ENCODE data around the gene AK8. TPM values are rescaled to one million over a fixed set of nuclear protein-coding genes. Genes with fewer than 3 reads are reported as not detected.

The AK8 gene
- total RNA-seq, 1 experiment from 2014 or later: 0.88 TPM

DNA sequence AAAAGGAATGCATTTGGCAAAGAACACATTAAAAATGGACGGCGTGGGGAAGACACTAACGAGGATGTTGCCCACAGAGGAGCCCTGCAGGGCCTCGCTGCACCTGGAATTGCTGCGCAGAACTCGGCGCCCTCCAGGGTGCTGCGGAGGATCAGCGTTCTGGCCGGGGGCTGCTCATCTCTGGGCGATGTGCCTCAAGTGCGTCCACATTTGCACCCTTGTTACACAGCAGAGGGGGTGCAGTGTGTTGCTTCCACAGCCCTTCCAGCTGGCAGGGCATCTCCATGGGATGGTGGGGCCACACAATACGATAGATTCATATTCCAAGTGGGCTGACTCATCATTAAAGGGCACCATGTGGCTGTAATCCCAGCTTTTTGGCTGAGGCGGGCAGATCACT, 63.1 kb downstream of the AK8 start:
- H3K9me3 Mint-ChIP-seq (ENCODE audit: unreplicated experiment): peaks cover 9% of the 10 kb centered on the region
- TF ChIP-seq, protein P1, sequence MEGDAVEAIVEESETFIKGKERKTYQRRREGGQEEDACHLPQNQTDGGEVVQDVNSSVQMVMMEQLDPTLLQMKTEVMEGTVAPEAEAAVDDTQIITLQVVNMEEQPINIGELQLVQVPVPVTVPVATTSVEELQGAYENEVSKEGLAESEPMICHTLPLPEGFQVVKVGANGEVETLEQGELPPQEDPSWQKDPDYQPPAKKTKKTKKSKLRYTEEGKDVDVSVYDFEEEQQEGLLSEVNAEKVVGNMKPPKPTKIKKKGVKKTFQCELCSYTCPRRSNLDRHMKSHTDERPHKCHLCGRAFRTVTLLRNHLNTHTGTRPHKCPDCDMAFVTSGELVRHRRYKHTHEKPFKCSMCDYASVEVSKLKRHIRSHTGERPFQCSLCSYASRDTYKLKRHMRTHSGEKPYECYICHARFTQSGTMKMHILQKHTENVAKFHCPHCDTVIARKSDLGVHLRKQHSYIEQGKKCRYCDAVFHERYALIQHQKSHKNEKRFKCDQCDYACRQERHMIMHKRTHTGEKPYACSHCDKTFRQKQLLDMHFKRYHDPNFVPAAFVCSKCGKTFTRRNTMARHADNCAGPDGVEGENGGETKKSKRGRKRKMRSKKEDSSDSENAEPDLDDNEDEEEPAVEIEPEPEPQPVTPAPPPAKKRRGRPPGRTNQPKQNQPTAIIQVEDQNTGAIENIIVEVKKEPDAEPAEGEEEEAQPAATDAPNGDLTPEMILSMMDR (IDR thresholded peaks at IDR 0.05; ENCODE audit: insufficient read depth in 1 of 2, low read depth in 1 of 2, low read length in 1 of 2, severe bottlenecking in 1 of 2, unreplicated experiment in 1 of 2): no peak
- intact Hi-C loops (cut with micrococcal nuclease; ENCODE audit: unreplicated experiment): no loop called here
- Histone ChIP-seq H3K27me3 (replicated peaks; ENCODE audit: control insufficient read depth, insufficient read depth, low read length) (no peaks in the 10 kb centered on the region; the same call in 1 of the 2 replicates), H3K36me3 (ENCODE audit: control insufficient read depth, insufficient read depth, low read length) (no peaks in the 10 kb centered on the region), H3K9me3 (no peaks in the 10 kb centered on the region), H3K4me1 (no peaks in the 10 kb centered on the region), H3K4me3 (ENCODE audit: low read depth, low read length) (no peak overlapping the region)
- ChIA-PET CTCF (no interaction called here), POLR2A (no interaction called here)
- peaks cover 32% of the 10 kb centered on the region for H3K27me3 Mint-ChIP-seq (ENCODE audit: insufficient read depth, unreplicated experiment)
- no peak for DNase-seq
- no peaks in the 10 kb centered on the region for H3K36me3 Mint-ChIP-seq (ENCODE audit: insufficient read depth, unreplicated experiment)
- no peak overlapping the region for H3K4me3 Mint-ChIP-seq (ENCODE audit: unreplicated experiment)
- no peak overlapping the region for H3K27ac Mint-ChIP-seq (ENCODE audit: unreplicated experiment)
- no peaks in the 10 kb centered on the region for H3K4me1 Mint-ChIP-seq (ENCODE audit: low read depth, unreplicated experiment)
- BruUV-seq (replicated peaks): no TSS peak

DNA sequence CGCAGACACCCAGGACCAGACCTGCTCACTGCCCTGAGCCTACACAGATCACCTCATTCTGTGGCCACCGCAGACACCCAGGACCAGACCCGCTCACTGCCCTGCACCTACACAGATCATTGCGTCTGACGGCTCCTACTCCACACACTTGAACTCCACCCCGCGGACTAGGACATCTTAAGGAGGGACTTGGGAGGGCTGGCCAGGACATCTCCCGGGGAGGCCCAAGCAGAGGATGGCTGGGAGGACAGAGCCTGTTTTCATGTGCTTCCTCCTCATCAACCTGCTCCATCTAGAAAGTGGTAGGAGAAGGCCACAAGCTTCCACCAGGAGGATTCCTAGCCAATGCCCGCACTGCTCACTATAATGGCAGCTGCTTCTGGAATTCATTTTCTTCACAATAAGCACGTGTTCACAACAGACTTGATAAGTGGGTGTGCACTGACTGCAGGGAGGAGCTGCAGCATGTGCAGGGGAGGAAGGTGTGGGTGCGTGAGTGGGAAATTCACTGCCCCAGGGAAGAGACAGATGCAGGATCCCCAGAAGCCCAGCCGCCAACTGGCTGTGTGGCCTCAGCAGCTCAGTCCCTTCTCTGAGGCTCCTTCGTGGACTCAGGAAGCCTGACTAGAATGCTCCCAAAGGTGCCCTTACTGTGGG, 64.8 kb downstream of the AK8 start:
- Mint-ChIP-seq H3K4me1 (ENCODE audit: low read depth, unreplicated experiment) (no peaks in the 10 kb centered on the region), H3K4me3 (ENCODE audit: unreplicated experiment) (no peak overlapping the region), H3K9me3 (ENCODE audit: unreplicated experiment) (peaks cover 9% of the 10 kb centered on the region), H3K36me3 (ENCODE audit: insufficient read depth, unreplicated experiment) (peaks cover 5% of the 10 kb centered on the region), H3K27me3 (ENCODE audit: insufficient read depth, unreplicated experiment) (peaks cover 27% of the 10 kb centered on the region), H3K27ac (ENCODE audit: unreplicated experiment) (no peak overlapping the region)
- H3K36me3 ChIP-seq (ENCODE audit: control insufficient read depth, insufficient read depth, low read length): no peaks in the 10 kb centered on the region
- intact Hi-C loops (cut with micrococcal nuclease; ENCODE audit: unreplicated experiment): no loop called here
- TF ChIP-seq, protein P1 (IDR thresholded peaks at IDR 0.05; ENCODE audit: insufficient read depth in 1 of 2, low read depth in 1 of 2, low read length in 1 of 2, severe bottlenecking in 1 of 2, unreplicated experiment in 1 of 2): no peak
- H3K4me1 ChIP-seq: no peaks in the 10 kb centered on the region
- no TSS peak for BruUV-seq (replicated peaks)
- ChIA-PET CTCF (interaction anchor here (0.9 to 1.2 kb wide), 2 partner anchors 36 to 88 kb away, joined by 3 to 4 read pairs; no protein-coding TSS in a partner anchor), POLR2A (no interaction called here)
- no peaks in the 10 kb centered on the region; the same call in 1 of the 2 replicates for H3K27me3 ChIP-seq (replicated peaks; ENCODE audit: control insufficient read depth, insufficient read depth, low read length)
- no peak overlapping the region for H3K4me3 ChIP-seq (ENCODE audit: low read depth, low read length)
- H3K9me3 ChIP-seq: no peaks in the 10 kb centered on the region
- DNase-seq: no peak

DNA sequence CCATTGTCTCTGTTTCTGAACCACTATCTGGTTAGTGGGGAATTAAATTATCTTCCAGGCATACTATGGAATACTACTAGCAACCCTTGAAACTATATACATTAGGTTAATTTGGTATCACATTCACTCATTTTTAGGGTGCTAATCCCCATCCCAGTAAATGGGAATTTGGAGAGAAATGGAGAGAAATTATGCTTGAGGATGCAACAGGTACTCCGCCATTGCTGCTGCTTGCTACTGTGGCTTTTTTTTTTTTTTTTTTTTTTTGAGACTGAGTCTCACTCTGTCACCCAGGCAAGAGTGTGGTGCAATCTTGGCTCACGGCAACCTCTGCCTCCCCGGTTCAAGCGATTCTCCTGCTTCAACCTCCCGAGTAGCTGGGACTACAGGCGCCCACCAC, 66.1 kb downstream of the AK8 start:
- ChIA-PET POLR2A (no interaction called here), CTCF (interaction anchor here (0.6 to 0.9 kb wide), 4 partner anchors 20 to 457 kb away, joined by 3 to 4 read pairs (median 3); no protein-coding TSS in a partner anchor)
- BruUV-seq (replicated peaks): no TSS peak
- Mint-ChIP-seq H3K9me3 (ENCODE audit: unreplicated experiment) (peaks cover under 1% of the 10 kb centered on the region), H3K4me1 (ENCODE audit: low read depth, unreplicated experiment) (peaks cover 6% of the 10 kb centered on the region), H3K36me3 (ENCODE audit: insufficient read depth, unreplicated experiment) (peaks cover 5% of the 10 kb centered on the region), H3K27ac (ENCODE audit: unreplicated experiment) (no peak overlapping the region), H3K27me3 (ENCODE audit: insufficient read depth, unreplicated experiment) (peaks cover 19% of the 10 kb centered on the region), H3K4me3 (ENCODE audit: unreplicated experiment) (no peak overlapping the region)
- H3K9me3 ChIP-seq: no peaks in the 10 kb centered on the region
- DNase-seq: no peak
- no peaks in the 10 kb centered on the region for H3K36me3 ChIP-seq (ENCODE audit: control insufficient read depth, insufficient read depth, low read length)
- no peaks in the 10 kb centered on the region; the same call in 1 of the 2 replicates for H3K27me3 ChIP-seq (replicated peaks; ENCODE audit: control insufficient read depth, insufficient read depth, low read length)
- TF ChIP-seq, protein P1 (IDR thresholded peaks at IDR 0.05; ENCODE audit: insufficient read depth in 1 of 2, low read depth in 1 of 2, low read length in 1 of 2, severe bottlenecking in 1 of 2, unreplicated experiment in 1 of 2): no peak
- intact Hi-C loops (cut with micrococcal nuclease; ENCODE audit: unreplicated experiment): no loop called here
- H3K4me1 ChIP-seq: peaks cover 5% of the 10 kb centered on the region
- H3K4me3 ChIP-seq (ENCODE audit: low read depth, low read length): no peak overlapping the region

Data from Caco-2 (cell line).